Uterus (tissue), 2 donors: ENCODE measurements around the gene TUSC2.

ENCODE experiments used
- CTCF ChIP-seq, 4 experiments: fragments of 200-600 bp in 2 of 4; fragments of 450-650 bp in 2 of 4; sonication (generic) in 2 of 4; IDR thresholded peaks; one replicate each; pipeline ENCODE4 v1.5.1; 2016 to 2019; ENCODE audit warnings: antibody characterized with exemption in 4 of 4, mild to moderate bottlenecking in 2 of 4, moderate library complexity in 1 of 4
- POLR2A ChIP-seq, 2 donors: fragments of 450-650 bp; IDR thresholded peaks; one replicate each; pipeline ENCODE4 v1.6.1; 2016; ENCODE audit warnings: antibody characterized with exemption in 2 of 2, mild to moderate bottlenecking in 1 of 2, moderate library complexity in 1 of 2

GRCh38 chr3:50331364-50331907, 3.4 kb upstream of the TUSC2 start:
- TF ChIP-seq POLR2A (IDR thresholded peaks at IDR 0.05), result no peak
- no peak for TF ChIP-seq CTCF (IDR thresholded peaks at IDR 0.05)
